Kasumi-1 (cell line): ENCODE data around the gene SMC2.

Experiments used
- DNase-seq, 2 experiments: peaks; one replicate each; lab custom pipeline; 2025; lab: John Stamatoyannopoulos, UW

SMC2 gene

DNA sequence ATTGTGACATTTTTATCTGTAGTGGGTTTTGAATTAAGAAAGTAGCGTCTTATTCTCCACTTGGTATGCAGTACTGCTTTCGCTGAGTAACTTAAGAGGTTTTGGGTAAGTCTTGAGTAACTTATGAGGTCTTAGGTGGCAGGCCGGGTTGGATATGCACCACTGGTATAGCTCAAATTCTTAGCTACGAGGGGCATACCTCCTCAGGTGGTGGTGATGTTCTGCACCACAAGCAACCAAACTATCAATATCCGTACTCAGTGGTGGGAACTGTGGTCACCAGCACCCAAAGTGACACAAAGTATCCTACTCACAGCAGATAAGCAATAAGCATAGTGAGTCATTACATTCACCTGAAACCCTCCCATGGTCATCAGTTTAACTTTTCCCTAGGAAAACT, 13.7 kb downstream of the SMC2 start:
- no peak for DNase-seq

- no peak for DNase-seq
Measured at GRCh38 chr9:104108315-104108714, 14.2 kb downstream of the SMC2 start.

DNA sequence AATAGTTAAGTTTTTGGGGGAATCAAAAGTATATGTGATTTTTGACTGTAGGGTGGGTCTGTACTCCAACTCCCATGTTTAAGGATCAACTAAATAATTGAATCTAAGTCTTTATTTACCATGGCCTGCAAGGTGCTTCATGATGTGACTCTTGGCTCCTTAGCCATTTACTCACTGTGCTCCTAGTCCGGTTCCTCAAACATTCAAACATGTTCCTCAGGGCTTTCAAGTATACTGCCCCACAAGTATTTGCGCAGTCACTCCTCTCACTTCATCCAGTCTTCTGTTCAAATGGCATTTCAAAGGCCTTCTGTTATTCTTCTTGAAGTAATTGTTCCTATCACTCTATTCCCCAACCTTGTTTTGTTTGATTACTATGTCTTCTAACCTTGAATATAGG, 16.4 kb downstream of the SMC2 start:
- no peak for DNase-seq

DNA sequence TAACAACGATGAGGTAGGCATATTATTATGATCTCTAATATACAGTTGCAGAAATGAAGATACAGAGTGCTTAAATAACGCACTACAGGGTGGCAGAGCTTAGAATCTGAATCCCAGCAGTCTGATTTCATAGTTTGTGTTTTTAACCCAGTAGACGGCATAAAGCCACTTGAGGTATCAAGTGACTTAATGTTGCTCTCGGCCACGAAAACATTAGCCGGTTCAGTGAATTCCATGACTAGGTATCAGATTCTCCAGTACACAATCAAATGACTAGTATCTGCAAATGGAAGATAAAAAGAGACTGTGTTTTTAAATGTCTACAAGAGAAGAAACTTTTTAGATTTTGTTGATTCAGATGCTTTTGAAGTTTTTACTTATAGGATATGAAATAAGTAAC, 24.8 kb downstream of the SMC2 start:
- DNase-seq: no peak

GRCh38 chr9:104121022-104121421, 26.9 kb downstream of the SMC2 start:
- DNase-seq: no peak

DNA sequence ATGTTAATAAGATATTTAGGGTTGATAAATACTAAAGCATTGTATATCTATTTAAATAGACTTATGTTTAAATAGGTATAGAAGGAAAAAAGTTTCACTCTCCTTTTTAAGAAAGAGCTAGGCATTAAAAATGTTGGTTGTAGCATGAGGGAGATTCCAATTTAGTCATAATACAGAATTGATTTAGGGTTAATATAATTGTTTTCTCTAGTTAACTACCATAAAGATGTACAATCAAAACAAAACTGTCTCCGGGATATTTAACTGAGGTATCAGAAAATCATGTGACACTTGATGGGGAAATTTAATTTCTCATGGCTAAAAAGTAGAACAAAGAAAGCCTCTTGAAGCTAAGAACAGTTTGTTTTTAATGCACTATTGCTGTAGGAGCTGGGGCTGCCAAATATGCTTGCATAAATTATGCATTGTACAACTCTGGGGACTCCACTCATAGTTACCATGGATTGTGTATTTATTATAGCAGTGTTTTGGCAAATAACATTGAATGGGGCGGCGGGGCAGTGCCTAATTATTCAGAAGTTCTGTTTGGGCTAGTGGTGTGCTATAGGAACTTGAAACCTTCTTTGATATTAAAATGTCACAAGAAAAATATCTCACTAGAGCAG, 44.2 kb downstream of the SMC2 start:
- no peak for DNase-seq

- no peak for DNase-seq
Measured at GRCh38 chr9:104142799-104143549, 48.9 kb downstream of the SMC2 start.

DNA sequence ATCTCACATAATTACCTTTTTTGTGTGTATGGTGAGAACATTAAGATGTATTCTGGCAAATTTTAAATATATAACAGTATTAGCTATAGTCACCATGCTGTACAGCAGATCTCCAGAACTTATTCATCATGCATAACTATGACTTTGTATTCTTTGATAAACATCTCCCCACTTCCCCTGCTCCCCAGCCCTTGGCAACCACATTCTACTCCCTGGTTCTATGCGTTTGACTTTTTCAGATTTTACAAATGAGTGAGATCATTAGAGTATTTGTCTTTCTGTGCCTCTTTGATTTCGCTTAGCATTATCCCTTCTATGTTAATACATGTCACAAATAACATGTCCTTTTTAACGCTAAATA, 49.4 kb downstream of the SMC2 start:
- no peak for DNase-seq

- DNase-seq: no peak
Measured at GRCh38 chr9:104144336-104144735, 50.2 kb downstream of the SMC2 start.

DNA sequence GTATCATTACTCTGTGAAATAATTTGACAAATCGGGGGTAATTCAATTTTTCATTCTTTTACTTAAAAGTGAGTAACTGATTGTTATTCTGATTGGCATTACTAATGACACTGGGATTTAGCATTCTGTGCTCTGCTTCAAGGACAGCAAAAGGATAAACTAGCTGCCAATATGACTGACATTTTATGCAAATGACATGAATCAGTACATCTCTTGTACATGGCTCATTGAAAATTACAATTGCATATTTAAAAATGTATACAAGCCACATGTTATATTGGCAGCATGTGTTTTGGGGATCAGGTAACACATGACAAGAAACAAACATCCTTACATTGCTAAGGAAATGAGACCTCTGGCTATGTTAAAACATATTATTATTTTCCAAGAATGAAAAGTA, 79.0 kb downstream of the SMC2 start:
- DNase-seq: no peak

- peak; percentile 39 to 43 for DNase-seq
Measured at GRCh38 chr9:104177003-104177611, 83.0 kb downstream of the SMC2 start.

DNA sequence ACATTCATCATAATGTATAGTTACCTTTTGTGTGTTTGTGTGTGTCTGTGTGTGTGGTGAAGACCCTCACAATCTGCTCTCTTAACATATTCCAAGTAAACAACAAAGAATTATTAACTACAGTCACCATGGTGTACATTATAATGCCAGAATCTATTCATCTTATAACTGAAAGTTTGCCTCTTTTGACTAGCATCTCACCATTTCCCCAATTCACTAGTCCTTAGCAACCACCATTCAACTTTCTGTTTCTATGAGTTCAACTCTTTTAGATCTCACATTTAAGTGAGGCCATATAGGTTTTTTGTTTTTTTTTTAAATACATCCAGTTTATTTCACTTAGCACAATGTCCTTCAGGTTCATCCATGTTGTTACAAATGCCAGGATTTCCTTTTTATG, 83.6 kb downstream of the SMC2 start:
- DNase-seq: no peak
